Astrocyte of the spinal cord (primary cell): ENCODE data around the gene CAMTA1.

Experiments used
- DNase-seq: peaks from one replicate; pipeline ENCODE4 v3.0.0; 2011; ENCODE audit warnings: low read depth, low spot score
- H3K4me3 ChIP-seq: 2 replicates; pipeline ENCODE4 v1.5.1; 2011; ENCODE audit warnings: low read depth, mild to moderate bottlenecking, low read length, moderate library complexity
- CTCF ChIP-seq: IDR thresholded peaks from 2 replicates; pipeline ENCODE4 v1.5.1; 2012; ENCODE audit warnings: low read depth, mild to moderate bottlenecking, low read length, inconsistent platforms
- in situ Hi-C: cut with HindIII; loops from 2 replicates; pipeline ENCODE4 v1.10.0; 2017; ENCODE audit warnings: low sequenced_read_pairs

The CAMTA1 gene

DNA sequence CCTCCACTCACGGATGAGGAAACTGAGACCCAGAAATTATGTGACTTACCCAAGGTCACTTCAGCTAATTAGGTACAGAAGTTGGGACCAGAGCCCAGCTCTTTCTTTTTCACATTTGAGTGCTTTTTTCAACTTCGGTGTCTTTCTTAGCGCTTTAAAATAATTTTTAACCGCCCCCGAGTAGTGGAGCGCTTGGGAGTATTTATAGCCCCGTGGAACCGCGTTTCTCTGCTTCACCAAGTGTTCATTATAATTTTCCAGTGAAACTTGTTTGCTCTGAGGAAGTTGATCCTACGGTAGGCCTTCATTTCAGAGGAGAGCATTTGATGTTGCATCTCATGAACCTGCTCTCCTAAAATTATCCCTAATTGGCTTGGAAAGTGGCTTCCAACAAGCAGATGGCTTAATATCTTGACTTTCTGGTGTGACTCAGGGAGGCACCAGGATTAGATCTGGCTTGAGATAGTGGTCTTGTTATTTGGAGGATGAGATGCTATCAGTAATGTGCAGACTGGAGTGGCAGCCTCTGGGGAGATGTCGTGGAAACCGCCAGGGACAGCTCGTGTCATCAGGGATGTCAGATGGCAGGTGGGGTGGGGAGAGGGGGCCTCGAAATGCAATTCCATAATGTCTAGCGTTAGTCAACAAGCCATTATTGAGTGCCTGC lies 321.3 kb downstream of the CAMTA1 start:
- no peak for TF ChIP-seq CTCF
- in situ Hi-C loops, result no loop called here
- no peak overlapping the region for H3K4me3 ChIP-seq
- no peak for DNase-seq

DNA sequence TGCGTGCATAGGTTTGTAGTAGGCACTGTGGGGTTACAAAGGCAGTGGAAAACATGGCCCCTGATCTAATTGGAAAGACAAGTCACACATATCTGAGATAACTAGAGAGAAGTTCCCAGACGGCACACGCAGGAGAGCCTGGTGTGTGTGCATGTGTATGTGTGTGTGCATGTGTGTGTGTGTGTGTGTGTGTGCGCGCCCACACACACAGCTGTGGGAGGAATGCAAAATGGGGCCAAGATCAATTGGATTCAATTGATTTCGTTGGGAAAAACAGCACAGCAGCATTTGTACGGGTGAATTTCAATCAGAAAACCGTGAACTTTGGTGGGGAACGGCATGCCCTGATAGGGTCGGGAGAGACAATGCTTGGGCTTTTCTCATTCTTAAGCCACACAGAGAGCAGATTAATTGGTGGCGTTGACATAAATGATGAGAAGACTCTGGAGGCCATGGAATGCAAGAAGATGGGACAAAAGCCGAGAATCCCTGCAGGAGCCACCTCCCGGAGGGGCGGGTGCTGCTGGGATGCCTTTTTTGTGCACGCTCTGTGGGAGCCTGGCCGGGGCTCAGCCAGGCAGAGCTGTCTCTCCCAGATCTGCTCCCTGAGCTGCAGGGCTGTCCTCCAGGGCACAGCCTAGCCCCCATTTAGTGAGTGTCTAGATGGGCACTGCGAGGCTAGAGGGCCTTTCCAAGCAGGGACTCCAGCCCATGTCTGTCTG lies 322.0 kb downstream of the CAMTA1 start:
- no peak for DNase-seq
- TF ChIP-seq CTCF, result no peak
- in situ Hi-C loops, result no loop called here
- no peak overlapping the region for H3K4me3 ChIP-seq

GRCh38 chr1:7108251-7108650 lies 323.0 kb downstream of the CAMTA1 start:
- in situ Hi-C loops, result no loop called here
- no peak for TF ChIP-seq CTCF
- no peak for DNase-seq
- H3K4me3 ChIP-seq, result no peak overlapping the region

DNA sequence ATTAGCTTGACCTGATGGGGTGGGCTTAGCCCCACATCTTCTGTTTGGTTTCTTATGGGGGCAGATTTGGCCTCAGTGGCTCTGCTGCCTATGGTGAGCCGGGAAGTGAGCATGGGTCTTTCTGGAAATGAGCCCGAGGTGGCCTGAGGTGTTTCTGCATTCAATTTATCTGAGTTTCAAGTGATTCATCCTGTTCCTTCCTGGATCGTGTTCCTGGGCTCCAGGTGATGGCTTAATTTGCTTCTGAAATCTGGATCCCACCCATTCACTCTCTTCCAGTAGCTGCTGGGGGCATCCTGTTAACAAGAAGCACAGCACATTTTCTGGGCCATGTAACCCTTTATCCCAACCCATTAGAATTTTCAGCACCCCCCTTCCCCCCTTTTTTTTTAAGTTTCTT lies 324.6 kb downstream of the CAMTA1 start:
- in situ Hi-C loops, result no loop called here
- DNase-seq, result no peak
- no peak overlapping the region for H3K4me3 ChIP-seq
- no peak for TF ChIP-seq CTCF

DNA sequence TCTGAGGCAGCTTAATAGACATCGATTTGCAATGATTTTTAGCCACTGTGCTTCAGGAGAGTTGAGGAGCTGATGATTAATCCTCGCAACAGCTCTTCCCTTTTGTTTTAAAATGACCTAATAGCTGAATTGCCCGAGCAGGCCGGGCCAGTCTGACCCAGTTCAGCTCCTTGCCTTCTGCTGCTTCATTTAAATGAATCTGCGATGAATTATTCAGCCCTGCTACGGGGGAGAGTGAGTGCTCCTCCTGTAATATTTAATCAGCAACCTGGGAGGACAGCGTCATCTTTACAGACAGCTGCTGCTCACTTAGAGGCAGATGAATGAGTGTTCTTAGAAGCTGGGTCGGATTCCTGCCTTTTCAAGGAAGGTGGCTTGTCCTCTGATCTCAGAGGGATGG lies 325.1 kb downstream of the CAMTA1 start:
- no peak for TF ChIP-seq CTCF
- in situ Hi-C loops, result no loop called here
- no peak overlapping the region for H3K4me3 ChIP-seq
- DNase-seq, result no peak

GRCh38 chr1:7111853-7112252 lies 326.6 kb downstream of the CAMTA1 start:
- H3K4me3 ChIP-seq, result no peak overlapping the region
- in situ Hi-C loops, result no loop called here
- no peak for TF ChIP-seq CTCF
- no peak for DNase-seq
